ENCODE data around the gene HPCAL1. TPM values are rescaled to one million over a fixed set of nuclear protein-coding genes. Genes with fewer than 3 reads are reported as not detected.
A peak's percentile ranks its signal among the peaks of the same experiment; 100 is the strongest.
"Not testable (repeated sequence)": the region's sequence is repeated elsewhere in the genome, so short reads cannot be mapped to it uniquely, and the experiment has no call there.

Gene HPCAL1
- total RNA-seq, 1 donor from 2014 or later = 72.2 TPM

DNA sequence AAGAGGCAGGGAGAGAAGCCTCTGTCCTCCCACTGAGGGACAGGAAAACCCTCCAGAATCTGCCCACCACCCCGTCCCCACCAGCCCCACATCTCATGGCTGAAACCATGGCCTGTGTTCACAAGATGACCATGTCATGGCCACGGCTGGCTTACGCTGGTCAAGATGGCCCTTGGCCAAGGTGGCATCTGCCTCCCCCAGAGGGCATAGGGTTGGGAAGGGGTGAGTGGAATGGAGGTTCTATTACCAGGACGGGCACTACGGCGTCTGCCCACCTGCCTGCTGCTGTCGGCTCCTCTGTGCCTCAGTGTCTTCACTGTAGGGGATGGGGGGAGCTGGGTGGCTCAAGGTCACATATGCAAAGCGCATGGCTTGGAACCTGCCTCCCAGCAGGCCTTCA is 125.7 kb downstream of the HPCAL1 start:
- no peak for DNase-seq

DNA sequence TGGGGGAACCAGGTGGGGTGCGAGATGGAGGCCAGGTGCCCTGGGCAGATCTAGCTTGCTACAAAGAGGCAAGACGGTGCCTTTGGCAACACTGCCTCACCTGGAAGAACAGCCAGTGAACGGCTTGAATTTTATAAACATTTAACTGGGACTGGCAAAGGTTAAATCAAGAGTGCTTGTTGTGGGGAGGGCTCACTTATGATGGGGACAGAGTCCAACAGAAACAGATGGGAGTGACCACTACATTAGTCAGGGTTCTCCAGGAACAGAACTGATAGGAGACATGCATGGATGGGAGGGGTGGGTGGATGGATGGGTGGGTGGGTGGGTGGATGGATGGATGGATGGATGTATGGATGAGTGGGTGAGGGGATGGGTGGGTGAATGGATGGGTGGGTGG is 126.2 kb downstream of the HPCAL1 start:
- DNase-seq = no peak

DNA sequence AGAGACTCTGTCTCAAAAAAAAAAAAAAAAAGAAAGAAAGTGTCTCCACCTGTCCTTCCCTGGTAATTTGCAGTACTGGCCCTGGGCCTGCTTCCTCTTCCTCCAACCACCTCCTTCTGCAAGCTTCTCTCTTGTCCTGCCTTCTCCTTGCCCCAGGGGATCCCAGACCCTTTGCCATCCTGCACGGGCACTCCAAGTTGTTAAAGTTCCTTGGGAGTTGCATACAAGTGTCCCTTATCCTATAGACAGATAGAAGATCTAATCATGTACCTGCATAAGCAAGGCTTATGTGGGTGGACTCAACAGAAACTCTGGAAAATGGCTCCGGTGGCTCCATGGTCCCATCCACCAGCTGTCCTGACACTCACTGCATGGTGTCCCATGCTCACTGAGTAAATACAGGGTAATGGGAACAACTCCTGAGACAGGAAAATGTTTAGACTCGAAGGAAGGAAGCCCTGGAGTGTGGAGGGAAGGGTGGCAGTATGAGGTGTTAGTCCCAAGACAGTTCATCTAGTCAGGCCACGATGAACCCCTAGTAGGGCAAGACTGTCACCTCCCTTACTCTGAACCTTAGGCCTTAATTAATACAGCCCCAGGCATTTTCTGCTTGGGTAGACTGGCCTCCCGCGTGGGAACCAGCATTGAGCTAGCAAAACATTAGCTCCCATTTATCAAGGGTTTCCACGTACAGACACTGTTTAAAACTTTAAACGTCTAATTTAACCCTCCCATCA is 128.3 kb downstream of the HPCAL1 start:
- no peak for DNase-seq

DNA sequence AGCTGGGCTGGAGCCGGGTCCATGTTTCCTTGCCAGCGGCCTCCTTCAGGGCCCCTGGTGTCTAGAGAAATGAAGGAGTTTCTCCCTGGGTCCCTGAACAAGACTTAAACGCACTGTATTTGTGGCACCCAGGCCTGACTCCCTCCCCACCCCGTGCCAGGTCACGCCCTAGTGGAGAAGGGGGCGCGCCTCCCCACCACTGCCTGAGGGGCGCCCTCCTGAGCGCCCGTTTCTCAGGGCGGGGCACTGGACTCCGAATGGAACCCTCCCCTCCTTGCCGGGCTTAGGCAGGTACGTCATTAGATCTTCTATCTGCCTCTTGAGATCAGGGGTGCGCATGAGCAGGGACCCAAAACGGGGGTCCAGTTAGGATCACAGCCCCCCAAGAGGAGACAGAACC is 129.1 kb downstream of the HPCAL1 start:
- no peak for DNase-seq

DNA sequence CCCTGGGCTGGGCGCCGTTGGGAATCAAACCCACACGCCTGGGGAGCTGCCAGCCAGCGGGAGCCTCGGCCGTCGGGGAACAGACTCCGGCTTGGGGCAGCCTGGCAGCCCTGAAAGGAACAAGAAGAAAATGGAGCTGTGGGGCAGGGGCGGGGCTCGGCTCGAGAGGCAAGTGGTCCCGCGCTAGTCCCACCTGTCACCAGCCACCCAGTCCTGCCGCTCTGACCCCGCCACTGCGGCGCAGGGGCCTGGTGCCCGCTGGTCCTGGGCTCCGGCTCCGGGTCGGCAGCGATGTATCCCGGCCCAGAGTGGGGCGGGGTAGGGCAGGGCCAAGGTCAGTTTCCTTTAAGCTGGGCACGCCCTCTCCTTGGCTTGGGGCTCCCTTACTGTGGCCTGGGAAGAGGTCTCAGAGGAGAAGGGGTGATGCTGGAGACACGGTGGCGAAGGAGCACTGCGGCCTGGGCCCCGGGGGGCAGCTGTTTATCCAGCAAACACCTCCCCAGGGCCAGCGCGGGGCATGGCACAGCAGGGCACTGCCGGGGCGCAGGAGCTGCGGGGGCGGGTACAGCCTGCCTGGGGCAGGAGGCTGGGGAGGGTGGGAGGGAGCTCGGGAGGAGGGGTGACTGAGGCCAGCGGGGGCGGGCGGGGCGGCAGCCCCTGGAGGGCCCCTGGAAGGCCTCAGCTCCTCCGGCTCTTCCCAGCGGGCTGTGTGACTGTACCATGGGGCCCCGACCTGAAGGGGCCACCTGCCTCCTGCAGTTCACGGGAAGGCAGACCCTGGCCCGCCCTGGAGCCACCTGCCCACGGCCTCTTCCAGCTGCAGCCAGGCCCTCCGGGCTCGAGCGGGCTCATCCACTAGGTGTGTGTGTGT is 129.8 kb downstream of the HPCAL1 start:
- DNase-seq = peak; percentile 19

DNA sequence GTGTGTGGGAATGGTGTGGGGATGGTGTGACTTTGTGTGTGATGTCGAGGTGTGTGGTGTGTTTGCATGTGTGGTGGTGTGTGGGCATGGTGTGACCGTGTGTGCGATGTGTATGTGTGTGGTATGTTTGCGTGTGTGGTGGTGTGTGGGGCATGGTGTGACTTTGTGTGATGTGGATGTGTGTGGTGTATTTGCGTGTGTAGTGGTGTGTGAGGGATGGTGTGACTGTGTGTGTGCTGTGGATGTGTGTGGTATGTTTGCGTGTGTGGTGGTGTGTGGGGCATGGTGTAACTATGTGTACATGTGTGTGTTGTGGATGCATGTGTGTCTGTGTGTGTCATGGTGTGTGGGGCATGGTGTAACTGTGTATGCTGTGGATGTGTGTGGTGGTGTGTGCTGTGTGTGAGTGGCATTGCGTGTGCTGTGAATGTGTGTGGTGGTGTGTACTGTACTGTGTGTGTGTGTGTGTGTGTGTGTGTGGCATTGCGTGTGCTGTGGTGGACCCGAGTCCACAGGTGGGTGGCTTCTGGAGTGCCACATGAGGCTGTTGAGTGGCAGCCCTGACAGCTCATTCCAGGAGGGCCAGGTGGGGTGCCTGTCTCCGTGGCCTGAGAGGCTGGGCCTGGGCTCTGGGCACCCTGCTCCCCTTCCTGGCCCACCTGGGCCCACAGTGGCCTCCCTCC is 130.7 kb downstream of the HPCAL1 start:
- no peak for DNase-seq

DNA sequence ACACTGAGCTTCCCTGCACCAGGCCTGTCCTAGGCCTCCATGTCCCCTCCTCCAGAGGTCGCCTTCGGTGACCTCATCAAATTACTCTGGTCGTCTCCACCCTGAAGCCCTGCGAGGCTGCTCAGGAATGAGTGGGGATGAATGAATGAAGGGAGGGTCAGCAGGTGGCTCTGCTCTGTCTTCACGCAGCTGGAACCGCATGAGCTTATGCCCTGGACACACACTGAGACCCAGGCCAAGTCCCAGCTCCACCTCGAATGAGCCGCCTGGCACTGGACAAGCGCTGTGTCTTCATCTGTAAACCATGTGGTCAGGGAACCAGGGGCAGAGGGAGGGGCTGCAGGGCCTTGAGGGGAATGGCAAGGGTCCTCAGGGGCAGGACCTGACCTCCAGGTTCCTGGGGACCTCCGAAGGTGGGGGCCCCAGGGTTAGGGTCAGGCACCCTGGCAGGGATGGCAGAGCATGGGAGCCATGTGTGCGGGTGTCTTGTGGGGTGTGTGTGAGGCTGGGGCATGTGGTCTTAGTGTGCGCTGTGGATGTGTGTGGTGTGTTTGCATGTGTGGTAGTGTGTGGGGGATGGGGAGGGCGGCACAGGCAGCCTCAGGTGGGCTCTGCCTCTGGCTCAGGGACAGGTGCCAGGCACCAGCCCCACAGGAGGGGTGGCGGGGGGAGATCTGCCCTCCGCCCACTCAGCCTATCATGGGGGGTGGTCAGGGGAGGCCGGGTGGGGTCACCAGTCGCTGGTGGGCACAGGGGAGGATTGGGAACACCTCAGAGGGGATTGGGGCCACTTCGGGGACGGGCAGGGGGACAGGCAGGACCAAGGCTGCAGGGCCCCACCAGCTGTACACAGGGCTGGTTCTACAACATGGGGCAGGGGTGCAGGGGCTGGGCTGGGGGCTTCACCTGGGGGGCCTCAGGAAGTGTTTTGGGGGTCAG is 131.5 kb downstream of the HPCAL1 start:
- DNase-seq = no peak

DNA sequence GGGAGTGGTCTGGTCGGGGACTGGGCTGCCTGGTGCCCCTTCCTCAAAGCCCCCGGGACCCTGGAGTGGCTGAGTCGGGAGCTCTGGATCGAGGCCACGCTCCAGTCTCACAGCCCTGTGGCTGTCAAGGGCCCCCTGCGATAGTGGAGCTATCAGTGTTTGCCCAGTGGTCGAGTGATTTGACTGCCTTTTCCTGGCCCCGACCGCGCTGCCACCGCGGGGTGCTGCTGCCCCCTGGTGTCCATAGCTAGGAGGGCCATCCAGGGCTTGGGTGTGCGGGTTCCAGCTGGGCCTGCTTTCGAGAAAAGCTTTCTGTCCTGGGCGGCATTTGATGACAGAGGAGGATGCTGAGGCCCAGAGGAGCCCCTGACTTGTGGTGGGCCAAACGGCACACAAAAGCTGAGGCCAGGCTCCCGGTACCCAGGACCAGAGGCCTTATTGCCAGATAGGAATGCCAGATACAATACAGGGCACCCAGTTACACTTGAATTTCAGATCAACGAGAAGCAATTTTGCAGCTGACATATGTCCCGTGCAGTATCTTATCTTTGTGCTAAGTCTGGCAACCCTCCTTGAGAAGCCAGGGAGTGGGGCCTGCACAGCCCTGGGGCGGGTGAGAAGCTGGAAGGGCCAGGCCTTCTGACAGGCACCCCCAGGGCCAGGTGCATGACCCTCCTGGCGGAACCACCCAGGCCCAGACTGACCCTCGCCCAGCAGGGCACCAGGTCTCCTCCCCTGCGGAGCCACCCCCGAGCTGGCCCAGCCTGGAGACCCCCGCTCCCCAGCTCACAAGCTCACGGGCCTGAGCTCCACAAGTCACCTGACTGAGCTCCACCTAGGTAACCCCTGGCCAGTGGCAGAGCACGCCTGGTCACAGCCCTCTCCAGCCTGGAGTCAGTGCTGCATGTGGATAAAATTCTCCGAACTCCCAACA is 132.4 kb downstream of the HPCAL1 start:
- peak; percentile 88 for DNase-seq

DNA sequence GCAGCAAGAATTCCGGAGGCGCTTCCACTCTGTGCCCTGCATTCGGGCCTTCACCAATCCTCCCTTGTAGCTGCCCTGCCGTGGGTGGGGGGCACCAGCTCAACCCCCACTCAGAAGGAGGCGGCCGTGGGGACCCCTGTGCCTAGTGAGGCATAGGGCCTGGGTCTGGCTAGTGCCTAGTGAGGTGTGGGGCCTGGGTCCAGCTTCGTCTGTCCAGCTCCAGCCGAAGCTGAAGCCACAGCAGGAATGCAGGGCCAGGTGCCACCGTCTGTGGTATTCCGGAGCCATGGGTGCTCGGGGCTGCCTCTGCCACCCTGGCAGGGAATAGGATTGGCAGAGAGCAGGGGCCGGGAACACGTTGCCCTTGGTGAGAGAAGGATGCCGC is 133.1 kb downstream of the HPCAL1 start:
- no peak for DNase-seq

DNA sequence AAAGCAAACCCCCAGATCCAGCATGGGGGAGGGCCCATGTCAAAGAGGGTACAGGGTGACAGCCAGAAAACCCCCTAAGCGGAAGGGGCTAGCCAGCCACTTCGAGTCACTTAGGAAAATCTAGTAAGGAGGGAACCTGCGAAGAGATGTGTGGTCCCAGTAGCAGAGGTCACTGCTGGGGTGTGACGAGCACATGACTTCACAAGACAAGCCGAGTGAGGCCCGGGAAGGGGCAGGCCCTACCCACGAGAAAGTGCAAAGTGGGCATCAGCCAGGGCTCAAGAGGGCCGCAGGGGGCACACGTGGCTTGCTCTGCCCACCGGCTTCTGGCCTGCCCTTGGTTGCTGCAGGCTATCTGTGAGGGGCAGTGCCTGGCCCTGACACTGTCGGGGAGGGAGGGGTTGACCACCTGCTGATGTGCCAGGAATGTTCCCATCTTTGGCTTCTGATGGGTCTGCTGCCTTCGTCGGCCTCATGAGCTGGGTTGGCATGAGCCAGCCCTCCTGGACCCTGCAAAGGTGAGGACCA is 133.9 kb downstream of the HPCAL1 start:
- no peak for DNase-seq

DNA sequence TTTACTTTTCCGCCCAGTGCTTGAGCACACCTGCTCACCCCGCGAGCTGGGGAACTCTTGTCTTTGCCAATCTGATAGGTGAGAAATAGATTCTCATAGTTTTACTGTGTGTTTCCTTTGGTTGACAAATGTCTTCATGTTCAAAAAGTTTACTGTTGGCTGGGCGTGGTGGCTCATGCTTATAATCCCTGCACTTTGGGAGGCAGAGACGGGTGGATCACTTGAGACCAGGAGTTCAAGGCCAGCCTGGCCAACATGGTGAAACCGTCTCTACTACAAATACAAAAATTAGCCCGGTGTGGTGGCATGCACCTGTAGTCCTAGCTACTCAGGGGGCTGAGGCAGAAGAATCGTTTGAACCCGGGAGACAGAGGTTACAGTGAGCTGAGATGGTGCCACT is 135.1 kb downstream of the HPCAL1 start:
- no peak for DNase-seq

DNA sequence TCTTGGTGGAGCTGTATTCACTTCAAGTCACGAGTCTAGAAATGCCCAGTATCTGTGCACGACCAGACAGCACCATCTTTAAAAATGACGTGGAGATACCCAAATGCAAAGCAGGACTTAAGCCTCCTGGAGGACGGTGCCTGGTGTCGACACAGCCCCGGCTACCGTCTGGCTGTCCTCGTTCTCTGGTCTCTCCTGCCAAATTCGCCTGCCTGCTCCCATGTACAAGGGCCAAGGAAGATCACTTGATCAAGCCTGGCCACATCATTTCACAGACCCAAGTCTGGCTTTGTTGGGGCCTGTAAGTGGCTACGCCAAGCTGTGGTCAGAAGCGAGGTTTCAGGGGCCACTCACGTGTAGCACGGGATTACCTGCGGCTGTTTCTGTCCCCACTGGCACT is 136.0 kb downstream of the HPCAL1 start:
- DNase-seq = no peak

DNA sequence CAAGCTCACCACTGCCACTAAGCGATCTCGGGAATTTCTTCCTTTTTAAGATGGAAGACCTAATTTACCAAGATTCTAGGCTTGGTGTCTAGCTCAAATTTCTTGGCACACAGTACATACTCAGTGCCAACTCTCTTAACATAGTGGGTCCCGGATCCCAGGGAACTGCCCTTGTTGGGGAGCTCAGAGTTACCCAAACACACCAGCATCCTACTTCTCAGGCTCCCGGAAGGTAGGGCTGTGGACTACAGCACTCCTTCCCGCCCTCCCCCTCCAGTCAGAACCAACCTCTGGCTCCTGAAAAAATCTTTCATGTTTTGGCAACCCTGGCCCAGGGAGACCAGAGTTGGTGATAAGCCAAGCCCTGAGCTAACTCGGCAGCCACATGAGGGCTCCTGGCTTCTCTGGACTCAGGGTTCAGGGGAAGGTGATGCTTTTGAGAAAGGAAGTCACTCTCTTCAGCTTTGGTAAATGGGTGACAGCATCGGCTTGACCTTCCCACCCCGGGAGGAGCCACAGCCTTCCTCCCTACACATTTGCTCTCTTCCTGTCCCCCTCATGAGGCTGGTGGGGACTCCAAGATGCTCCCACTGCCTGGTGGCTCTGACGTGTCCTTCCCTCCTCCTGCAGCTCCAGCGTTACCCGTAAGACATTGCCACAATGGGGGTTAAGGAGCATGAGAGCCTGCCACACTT is 136.6 kb downstream of the HPCAL1 start:
- no peak for DNase-seq

DNA sequence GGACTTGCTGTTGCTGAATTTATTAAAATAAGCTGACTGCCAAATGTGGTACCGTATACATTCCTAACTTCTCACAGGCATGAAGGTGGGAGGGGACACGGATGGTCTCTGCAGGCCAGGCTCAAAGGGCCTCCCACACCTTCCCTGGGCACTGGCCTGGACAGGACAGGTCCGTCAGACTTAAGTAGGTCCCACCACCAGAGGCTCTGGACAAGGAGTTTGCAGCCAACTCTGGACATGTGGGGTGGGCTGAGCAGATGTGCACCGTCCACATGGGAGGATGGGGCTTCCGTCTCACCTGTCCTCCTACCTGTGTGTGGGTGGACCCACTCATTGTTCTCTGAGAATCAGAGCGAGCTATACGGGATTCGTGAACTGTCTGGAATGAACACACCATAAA is 137.3 kb downstream of the HPCAL1 start:
- no peak for DNase-seq

DNA sequence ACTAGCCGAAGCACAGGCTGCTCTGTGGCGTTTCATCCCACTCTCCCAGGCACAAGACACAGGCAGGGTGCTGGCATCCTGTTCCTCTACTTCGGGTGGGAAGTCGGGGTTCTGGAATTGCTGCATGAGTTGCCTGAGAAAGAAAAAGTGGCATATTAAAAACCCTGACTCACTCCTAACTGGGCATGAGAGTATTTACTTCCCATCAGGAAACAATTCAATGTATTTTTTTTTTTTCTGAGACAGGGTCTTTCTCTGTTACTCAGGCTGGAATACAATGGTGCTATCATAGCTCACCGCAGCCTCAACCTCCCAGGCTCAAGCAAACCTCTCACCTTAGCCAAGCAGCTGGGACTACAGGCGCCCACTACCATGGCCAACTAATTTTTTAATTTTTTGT is 138.0 kb downstream of the HPCAL1 start:
- peak; percentile 71 for DNase-seq

DNA sequence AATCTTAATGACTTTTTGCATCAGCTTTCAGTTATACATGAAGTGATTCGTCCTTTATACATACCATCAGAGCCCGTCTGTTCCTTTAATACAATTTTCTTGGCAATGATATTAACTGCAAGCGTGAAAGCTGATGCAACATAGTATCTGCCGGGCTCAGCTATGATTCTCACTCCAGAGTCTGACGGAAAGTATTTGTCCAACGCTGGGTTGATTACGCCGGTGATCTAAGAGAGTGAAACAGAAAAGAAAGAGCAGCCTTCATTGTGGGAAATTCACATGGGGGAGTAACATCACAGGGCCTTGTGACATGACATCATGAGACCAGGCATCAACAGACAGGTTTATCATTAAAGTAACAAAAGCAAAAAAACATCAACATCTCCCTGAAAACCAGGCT is 139.2 kb downstream of the HPCAL1 start:
- DNase-seq = no peak

DNA sequence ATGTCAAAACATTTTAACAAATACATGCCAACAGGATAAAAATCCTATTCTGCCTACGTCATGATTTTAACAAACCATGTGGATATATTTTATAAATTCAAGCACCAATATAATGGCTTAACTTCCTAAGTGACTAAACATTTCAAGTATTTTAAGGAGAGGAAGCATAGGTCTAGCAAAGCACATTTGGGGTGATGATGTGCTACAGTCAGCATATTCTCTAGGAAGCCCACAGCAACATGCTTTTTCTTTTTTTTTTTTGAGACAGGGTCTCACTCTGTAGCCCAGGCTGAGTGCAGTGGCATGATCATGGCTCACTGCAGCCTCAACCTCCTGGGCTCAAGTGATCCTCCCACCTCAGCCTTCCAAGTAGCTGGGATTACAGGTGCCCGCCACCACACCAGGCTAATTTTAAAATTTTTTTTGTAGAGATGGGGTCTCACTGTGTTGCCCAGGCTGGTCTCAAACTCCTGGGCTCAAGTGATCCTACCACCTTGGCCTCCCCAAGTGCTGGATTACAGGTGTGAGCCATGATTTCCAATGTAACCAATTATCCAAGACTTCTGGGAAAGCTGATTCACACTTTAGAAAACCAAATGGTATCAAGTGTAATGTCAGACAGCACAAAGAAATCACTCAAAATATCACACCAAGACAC is 139.9 kb downstream of the HPCAL1 start:
- DNase-seq = not testable (repeated sequence)

DNA sequence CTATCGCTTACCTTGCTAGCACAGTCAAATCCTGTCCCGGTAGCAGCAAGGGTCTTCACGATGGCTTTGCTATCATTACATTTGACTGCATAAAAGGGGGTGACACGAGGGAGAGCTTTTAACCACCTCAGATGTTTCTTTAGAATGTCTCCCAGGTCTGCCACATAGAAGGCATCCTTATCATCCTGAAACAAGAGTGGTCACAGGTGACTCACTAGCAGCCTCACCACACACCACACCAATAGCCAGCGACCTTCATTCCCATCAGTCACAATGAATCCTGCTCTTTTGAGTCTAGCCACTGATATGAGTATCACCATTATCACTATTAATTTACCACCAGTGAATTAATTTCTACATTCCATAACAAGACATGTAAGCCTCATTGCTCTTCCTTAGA is 141.8 kb downstream of the HPCAL1 start:
- DNase-seq = no peak

DNA sequence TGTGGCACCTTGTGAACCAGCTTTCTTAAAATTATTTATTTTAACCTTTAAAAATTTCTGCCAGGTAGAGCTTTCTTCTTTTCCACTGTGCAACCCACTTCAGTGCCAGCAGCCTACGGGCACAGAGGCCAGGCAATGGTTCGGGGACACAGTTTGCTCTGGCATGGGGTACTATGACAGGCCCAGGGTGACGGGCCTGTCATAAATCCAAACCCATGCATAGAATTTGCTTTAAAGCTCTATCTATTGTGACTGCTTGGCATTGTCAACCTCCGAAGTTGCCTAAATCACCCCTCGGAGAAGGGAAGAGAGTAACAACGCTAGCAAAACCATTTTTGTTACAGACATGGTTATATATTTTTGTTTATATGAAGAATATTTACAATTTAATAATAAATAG is 143.9 kb downstream of the HPCAL1 start:
- DNase-seq = no peak

Data from dermis blood vessel endothelial cell (primary cell).